ENCODE measurements around the gene RNFT2.

Gene RNFT2

DNA sequence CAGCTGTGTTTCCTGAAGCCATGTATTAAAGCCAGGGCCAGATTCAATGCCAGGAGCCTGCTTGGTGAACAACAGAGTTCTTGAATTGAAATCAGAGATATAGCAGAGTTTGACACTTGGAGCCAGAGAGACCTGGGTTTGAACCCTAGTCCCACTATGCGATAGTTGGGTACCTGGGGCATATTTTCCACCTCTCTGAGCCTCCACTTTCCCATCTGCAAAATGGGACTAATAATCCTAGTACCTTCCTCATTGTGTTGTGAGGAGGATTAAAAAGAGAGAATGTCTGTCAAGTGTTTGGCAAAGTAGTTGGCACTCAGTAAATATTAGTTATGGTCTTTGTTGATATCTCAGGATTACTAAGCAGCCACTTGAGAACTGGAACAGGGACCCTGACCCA lies 149.1 kb downstream of the RNFT2 start:
- Mint-ChIP-seq H3K9me3 (peaks cover 2% of the 10 kb centered on the region), H3K27me3 (peaks cover 32% of the 10 kb centered on the region), H3K36me3 (ENCODE audit: low read depth) (no peaks in the 10 kb centered on the region), H3K4me3 (no peak overlapping the region), H3K27ac (no peak overlapping the region), H3K4me1 (ENCODE audit: low read depth) (peaks cover 4% of the 10 kb centered on the region)
- no peak for DNase-seq

DNA sequence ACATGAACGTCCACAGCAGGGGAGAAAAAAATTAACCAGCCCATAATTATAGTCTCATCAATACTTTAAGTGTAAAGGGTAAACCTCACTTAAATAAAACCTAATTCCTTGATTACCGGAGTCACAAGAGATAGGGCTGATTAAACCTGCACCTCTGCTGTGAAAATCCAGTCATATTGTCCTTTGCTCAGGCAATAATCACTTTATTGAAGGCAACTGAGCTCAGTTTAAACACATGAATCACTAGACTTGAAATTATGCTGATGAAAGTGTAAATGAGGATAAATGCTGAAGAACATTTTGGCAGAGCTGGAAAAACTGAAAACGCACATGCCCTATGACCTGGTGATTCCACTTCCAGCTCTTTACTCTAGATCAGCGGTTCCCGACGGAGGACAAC lies 149.8 kb downstream of the RNFT2 start:
- Mint-ChIP-seq H3K36me3 (ENCODE audit: low read depth) (no peaks in the 10 kb centered on the region), H3K4me1 (ENCODE audit: low read depth) (no peaks in the 10 kb centered on the region), H3K27me3 (peaks cover 26% of the 10 kb centered on the region), H3K9me3 (peaks cover 2% of the 10 kb centered on the region), H3K4me3 (no peak overlapping the region), H3K27ac (no peak overlapping the region)
- DNase-seq: no peak

DNA sequence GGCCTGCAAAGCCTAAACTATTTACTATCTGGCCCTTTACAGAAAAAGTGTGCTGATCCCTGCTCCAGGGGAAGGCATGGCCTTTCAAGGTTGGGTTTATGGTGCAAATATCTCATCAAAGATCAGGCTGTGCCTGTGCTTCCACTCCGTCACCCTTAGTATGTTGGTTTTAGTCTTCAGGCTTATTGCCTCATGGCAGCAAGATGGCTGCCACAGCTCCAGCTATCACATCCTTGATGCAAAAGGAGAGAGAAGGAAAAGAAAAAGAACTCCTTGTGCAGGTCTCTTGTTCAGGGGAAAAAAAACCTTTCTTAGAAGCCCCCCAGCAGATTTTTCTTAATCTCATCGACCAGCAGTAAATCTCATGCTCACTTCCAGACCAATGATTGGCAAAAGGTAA lies 152.2 kb downstream of the RNFT2 start:
- Mint-ChIP-seq H3K9me3 (peaks cover 2% of the 10 kb centered on the region), H3K27ac (no peak overlapping the region), H3K36me3 (ENCODE audit: low read depth) (no peaks in the 10 kb centered on the region), H3K27me3 (peaks cover 13% of the 10 kb centered on the region), H3K4me1 (ENCODE audit: low read depth) (no peaks in the 10 kb centered on the region), H3K4me3 (no peak overlapping the region)
- no peak for DNase-seq

DNA sequence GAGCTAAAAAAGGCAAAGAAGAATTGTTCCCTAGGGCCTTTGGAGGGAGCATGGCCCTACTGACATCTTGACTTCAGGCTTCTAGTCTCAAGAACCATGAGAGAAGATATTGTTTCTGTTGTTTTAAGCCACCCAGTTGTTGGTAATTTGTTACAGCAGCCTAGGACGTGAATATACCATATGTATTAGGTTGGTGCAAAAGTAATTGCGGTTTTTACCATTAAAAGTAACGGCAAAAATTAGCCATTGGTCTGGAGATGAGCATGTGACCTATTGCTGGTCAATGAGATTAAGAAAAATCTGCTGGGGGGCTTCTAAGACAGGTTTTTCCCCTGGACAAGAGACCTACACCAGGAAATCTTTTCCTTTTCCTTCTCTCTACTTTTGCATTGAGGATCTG lies 152.9 kb downstream of the RNFT2 start:
- no peaks in the 10 kb centered on the region for H3K4me1 Mint-ChIP-seq (ENCODE audit: low read depth)

DNA sequence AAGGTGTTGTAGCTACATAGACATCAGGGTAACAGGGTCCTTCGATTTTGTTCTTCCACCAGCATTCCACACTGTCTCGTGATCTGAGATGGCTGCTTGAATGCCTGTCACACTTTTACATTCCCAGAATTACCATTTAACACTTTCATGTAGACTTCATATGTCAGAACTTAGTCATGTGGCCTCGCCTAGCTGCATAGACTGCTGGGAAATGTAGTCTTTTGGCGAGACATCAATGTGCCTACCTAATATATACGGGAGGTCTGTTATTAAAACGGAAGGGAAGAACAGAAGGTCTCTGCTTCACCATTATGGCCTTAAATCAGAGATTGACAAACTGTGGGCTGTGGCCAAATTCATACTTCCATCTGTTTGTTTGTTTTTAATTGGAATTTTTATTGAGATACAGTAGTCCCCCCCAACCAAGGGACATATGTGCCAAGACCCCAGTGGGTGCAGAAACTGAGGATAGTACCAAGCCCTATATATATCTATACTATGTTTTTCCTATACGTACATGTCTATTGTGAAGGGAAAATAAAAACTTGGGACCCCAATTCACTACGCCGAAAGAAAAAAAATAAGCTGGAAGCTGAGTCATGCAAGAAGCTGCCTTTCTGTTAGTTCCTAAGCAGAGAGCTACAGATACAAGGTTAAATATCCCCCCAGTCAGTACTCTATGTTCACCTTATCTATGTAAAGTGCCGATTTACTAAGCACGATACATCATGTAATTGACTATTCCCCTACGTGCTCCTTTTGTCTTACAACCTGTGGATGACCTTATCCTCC lies 154.4 kb downstream of the RNFT2 start:
- Mint-ChIP-seq H3K27me3 (peaks cover 6% of the 10 kb centered on the region), H3K9me3 (peaks cover 2% of the 10 kb centered on the region), H3K4me1 (ENCODE audit: low read depth) (no peaks in the 10 kb centered on the region), H3K27ac (no peak overlapping the region), H3K36me3 (ENCODE audit: low read depth) (no peaks in the 10 kb centered on the region), H3K4me3 (no peak overlapping the region)
- DNase-seq: no peak

More for the DNA sequence above, 152.9 kb downstream of the RNFT2 start:
- Mint-ChIP-seq H3K27ac (no peak overlapping the region), H3K36me3 (ENCODE audit: low read depth) (no peaks in the 10 kb centered on the region), H3K9me3 (peaks cover 2% of the 10 kb centered on the region), H3K4me3 (no peak overlapping the region), H3K27me3 (peaks cover 13% of the 10 kb centered on the region)
- no peak for DNase-seq

DNA sequence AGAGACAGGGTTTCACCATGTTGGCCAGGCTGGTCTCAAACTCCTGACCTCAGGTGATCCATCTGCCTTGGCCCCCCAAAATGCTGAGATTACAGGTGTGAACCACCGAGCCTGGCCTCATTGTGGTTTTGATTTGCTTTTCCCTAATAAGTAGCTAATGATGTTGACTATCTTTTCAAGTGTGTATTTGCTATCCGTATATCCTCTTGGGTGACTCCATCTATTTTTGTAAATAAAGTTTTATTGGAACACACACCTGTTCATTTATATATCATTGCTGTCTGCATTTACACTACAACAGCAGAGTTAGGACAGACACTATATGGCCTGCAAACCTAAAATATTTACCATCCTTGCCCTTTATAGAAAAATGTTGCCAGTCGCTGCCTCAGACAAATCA lies 156.8 kb downstream of the RNFT2 start:
- Mint-ChIP-seq H3K4me3 (no peak overlapping the region), H3K9me3 (peaks cover 2% of the 10 kb centered on the region), H3K36me3 (ENCODE audit: low read depth) (no peaks in the 10 kb centered on the region), H3K4me1 (ENCODE audit: low read depth) (no peaks in the 10 kb centered on the region), H3K27ac (no peak overlapping the region), H3K27me3 (peaks cover 14% of the 10 kb centered on the region)
- no peak for DNase-seq

DNA sequence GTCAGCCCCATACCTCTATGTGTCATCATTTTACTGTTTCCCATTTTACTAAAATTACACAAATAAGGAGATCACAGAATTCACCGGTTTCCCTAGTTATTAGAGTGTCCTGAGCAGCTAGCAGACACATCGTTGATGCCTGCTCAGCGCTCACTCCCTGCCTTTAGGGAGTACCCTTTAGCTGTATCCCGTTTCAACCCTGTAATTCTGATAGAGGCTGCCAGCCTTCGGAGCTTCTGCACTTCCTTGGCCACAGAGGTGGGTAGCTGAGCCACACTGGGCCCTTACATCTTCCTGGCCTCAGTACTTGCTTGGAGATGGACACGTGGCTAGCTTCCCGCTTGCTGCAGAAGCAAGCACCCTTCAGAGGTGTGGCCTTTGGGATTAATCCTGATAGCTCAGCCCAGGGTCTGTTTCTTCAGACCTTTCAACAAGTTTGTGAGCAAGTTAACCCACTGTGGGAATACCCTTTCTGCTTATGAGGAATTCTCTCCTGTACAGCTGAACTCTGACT lies 158.4 kb downstream of the RNFT2 start:
- Mint-ChIP-seq H3K27me3 (peaks cover 23% of the 10 kb centered on the region), H3K36me3 (ENCODE audit: low read depth) (no peaks in the 10 kb centered on the region), H3K4me1 (ENCODE audit: low read depth) (no peaks in the 10 kb centered on the region), H3K27ac (no peak overlapping the region), H3K9me3 (no peaks in the 10 kb centered on the region), H3K4me3 (no peak overlapping the region)
- no peak for DNase-seq

DNA sequence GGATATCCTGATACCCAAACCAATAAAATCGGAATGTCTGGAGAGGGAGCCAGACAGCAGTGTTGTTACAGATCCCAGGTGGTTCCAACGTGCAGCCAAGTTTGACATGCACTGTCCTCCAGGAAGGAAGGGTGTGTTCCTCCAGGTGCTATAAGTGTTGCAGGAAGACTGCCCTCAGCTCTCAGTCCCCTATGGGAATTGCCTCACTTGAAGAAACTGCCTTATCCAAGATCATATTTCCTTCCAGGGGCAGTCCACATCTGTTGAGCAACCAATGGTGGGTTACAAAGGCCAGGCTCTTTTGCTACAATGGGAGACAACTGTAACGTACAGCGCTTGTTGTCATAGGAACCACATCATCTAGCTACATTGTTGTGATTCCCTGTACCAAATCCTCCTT lies 159.4 kb downstream of the RNFT2 start:
- Mint-ChIP-seq H3K4me1 (ENCODE audit: low read depth) (no peaks in the 10 kb centered on the region), H3K4me3 (no peak overlapping the region), H3K36me3 (ENCODE audit: low read depth) (no peaks in the 10 kb centered on the region), H3K9me3 (no peaks in the 10 kb centered on the region), H3K27ac (no peak overlapping the region), H3K27me3 (peaks cover 30% of the 10 kb centered on the region)
- no peak for DNase-seq

DNA sequence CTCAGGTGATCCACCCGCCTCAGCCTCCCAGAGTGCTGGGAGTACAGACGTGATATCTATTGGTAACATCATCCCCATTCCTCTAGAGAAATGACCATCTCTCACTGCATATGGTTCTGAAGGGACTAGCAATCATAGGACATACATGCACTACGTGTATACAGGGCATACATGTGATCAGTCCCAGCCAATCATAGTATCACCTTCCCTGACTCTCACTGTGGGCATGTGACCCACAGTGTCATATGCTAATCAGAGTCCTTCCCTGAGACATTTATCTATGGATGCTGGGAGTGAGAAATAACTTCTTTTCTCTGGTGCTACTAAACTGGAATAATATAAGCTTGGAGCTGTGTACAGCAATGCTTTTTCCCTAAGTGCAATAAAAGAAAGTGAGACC lies 160.6 kb downstream of the RNFT2 start:
- peaks cover 32% of the 10 kb centered on the region for H3K27me3 Mint-ChIP-seq
- no peak overlapping the region for H3K27ac Mint-ChIP-seq
- no peaks in the 10 kb centered on the region for H3K9me3 Mint-ChIP-seq
- DNase-seq: no peak
- no peaks in the 10 kb centered on the region for H3K36me3 Mint-ChIP-seq (ENCODE audit: low read depth)
- H3K4me3 Mint-ChIP-seq: no peak overlapping the region
- no peaks in the 10 kb centered on the region for H3K4me1 Mint-ChIP-seq (ENCODE audit: low read depth)

DNA sequence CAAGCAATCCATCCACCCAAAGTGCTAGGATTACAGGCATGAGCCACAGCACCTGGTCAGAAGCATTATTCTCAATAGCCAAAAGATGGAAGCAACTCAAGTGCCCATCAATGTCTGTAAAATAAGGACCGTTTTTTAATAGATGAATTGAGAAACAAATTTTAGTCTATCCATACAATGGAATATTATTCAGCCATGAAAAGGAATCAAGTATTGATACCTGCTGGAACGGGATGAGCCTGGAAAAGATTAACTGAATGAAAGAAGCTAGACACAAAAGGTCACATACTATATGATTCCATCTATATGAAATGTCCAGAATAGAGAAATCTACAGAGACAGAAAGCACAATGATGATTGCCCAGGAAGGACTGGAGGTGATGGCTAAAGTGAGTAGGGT lies 163.5 kb downstream of the RNFT2 start:
- DNase-seq: no peak
- no peaks in the 10 kb centered on the region for H3K36me3 Mint-ChIP-seq (ENCODE audit: low read depth)
- no peak overlapping the region for H3K27ac Mint-ChIP-seq
- H3K9me3 Mint-ChIP-seq: no peaks in the 10 kb centered on the region
- peaks cover 41% of the 10 kb centered on the region for H3K27me3 Mint-ChIP-seq
- no peaks in the 10 kb centered on the region for H3K4me1 Mint-ChIP-seq (ENCODE audit: low read depth)
- no peak overlapping the region for H3K4me3 Mint-ChIP-seq
